ENCODE data around the gene ATRNL1.
A peak's percentile ranks its signal among the peaks of the same experiment; 100 is the strongest.

DNA sequence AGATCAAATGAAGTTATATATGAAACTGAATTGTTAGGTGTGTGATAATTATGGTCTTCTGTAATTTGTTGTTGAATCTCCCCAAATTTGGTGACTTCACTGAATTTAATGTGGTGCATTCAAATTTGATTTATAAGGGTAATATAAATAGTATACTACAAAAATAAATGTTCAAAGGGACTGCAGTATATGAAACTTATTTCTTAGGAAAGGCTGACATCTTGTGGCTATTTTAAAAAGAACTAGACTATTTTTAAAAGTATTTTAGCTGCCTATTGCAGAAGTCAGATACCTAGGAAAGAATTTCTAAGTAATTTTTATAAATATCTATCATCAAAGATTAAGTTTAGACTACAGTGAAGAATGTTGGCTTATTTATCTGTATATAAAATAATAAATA is 36.6 kb downstream of the ATRNL1 start:
- TF ChIP-seq, protein P1, sequence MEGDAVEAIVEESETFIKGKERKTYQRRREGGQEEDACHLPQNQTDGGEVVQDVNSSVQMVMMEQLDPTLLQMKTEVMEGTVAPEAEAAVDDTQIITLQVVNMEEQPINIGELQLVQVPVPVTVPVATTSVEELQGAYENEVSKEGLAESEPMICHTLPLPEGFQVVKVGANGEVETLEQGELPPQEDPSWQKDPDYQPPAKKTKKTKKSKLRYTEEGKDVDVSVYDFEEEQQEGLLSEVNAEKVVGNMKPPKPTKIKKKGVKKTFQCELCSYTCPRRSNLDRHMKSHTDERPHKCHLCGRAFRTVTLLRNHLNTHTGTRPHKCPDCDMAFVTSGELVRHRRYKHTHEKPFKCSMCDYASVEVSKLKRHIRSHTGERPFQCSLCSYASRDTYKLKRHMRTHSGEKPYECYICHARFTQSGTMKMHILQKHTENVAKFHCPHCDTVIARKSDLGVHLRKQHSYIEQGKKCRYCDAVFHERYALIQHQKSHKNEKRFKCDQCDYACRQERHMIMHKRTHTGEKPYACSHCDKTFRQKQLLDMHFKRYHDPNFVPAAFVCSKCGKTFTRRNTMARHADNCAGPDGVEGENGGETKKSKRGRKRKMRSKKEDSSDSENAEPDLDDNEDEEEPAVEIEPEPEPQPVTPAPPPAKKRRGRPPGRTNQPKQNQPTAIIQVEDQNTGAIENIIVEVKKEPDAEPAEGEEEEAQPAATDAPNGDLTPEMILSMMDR (conservative IDR thresholded peaks at IDR 0.05; ENCODE audit: low read length), result peak; percentile 80
- no peak for TF ChIP-seq EZH2phosphoT487 (IDR thresholded peaks at IDR 0.05; ENCODE audit: borderline replicate concordance, low read depth, low read length)
